Activated CD4-positive, alpha-beta T cell treated with anti-CD3 and anti-CD28 coated beads, Interleukin-10, Interleukin-2, amounts not matched to agents 100 ng/mL and 50 ng/mL, durations not matched to agents 16 hours and 8 hours (primary cell): ENCODE data around the gene H2AZ2.
"Not testable (repeated sequence)": the region's sequence is repeated elsewhere in the genome, so short reads cannot be mapped to it uniquely, and the experiment has no call there.

Source experiments
- DNase-seq: peaks from one replicate; pipeline ENCODE4 v3.0.0-alpha.2; 2020

Gene H2AZ2

GRCh38 chr7:44847920-44848634 is at the start of gene H2AZ2:
Gene H2AZ2, minus strand, starts transcription at chr7:44848087. Its CDS starts 116 bp downstream, at chr7:44847971.
- DNase-seq: peak; percentile 100

- DNase-seq: no peak
Observed at GRCh38 chr7:44897309-44897708, 49.4 kb upstream of the H2AZ2 start.

DNA sequence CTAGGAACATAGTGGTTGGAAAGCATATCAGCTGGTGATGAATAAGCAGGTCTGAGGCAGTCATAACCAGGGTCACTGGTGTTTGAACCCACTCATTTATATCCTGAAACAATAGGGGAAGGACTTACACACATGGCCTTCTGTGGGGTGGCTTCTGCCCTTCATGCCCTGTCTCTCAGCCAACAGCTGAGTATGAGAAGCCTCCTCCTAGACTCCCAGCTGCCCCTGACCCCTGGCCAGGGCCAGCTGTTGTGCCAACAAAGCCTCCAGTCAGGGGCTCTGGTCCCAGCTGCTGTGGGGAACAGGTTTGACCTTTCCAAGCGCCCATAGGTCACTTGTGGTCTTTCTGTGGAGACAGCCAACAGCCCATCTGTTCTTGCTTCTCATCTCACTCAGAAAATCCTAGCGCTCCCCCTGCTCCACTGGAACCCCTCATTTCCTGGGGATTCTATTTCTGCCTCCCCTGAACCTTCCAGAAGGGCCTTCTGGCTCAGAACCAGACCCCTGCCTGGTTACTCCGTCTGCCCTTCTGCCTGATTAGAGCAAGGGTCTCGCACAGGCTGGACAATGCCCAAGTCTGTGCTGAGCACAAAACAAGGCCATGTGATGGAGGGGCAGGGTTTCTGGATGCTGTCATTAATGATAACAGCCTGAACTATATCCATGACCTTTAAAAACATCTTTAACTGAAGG is 47.1 kb upstream of the H2AZ2 start:
- no peak for DNase-seq

DNA sequence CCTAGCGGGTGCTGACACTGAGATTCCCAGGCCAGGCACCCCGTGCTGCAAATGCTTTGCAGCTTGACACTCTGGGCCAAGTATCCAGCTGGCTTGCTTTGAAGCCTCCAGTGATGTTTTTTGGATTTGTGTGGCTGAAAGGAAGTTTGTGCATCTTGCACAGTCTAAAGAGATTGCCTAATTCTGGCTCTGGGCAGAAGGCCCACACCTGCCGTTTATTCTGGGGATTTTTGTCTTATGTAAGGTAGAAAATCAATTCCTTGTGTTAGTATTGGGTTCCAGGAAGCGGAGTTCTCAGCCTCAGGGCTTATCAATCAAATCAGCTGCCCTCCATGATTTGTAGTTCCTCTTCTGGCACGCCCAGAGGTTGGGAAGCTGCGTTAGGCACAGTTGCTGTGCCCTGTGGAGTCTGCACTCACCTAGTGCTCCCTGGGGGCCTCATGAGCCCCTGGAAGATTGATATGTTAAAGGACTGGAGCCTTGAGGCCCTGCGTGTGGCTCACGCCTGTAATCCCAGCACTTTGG is 45.9 kb upstream of the H2AZ2 start:
- DNase-seq: no peak

DNA sequence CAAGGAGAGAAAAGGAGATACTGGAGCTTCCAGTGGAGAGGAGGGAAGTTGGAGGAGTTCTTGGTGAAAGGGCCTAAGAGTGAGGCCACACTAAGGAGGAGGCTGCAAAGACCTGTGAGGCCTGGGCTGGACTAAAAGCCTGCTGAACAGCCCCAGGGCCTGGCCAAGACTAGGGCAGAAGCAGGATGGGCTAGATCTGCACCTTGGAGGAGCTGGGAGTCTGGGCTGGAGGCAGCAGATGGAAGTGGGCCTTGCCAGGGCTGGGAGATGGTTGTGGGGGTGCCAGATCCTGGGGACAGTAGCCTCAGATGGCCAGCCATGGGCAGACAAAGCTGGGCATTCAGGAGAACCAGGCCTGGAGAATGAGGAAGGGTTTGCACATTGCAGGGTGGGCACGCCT is 43.9 kb upstream of the H2AZ2 start:
- no peak for DNase-seq

- DNase-seq: peak; percentile 38
Observed at GRCh38 chr7:44891372-44891771, 43.5 kb upstream of the H2AZ2 start.

DNA sequence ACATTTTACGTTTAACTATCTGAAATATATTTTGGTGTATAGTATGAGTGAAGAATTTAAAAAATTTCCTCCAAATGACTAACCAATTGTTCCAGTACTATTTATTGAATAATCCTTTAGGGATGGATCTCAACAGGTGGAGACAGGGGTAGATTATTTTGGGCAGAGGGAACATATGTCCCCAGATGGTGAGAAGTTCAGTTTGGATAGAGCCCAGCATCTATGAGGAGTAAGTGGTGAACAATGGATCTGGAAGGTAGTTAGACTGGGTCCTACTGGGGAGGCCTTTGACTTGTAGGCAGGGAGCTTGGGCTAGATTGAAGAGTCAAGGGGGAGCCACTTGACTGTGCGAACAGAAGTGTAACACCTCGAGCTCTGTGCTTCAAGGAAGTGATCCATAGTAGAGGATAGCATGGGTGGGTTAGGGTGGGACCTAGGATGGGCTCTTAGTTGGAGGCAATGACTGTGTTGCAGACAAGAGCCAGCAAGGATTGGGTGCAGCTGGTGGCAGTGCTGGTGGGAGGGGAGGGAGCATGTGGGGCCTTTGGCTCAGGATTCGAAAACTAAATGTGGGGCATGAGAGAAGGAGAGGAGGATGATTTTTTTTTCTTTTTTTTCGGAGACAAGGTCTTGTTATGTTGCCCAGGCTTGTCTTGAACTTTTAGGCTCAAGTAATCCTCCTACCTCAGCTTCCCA is 41.3 kb upstream of the H2AZ2 start:
- DNase-seq: no peak

DNA sequence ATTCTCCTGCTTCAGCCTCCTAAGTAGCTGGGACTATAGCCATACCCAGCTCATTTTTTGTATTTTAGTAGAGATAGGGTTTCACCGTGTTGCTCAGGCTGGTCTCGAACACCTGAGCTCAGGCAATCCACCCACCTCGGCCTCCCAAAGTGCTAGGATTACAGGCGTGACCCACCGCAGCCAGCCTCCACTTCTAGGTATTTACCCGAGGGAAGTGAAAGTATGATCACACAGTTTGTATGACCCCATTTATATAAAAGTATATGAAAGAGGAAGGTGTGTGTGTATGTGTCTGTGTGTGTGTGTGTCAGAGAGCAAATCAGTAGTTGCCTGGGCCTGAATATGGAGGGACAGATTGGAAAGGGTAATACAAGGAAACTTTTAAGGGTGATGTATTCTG is 39.4 kb upstream of the H2AZ2 start:
- no peak for DNase-seq

DNA sequence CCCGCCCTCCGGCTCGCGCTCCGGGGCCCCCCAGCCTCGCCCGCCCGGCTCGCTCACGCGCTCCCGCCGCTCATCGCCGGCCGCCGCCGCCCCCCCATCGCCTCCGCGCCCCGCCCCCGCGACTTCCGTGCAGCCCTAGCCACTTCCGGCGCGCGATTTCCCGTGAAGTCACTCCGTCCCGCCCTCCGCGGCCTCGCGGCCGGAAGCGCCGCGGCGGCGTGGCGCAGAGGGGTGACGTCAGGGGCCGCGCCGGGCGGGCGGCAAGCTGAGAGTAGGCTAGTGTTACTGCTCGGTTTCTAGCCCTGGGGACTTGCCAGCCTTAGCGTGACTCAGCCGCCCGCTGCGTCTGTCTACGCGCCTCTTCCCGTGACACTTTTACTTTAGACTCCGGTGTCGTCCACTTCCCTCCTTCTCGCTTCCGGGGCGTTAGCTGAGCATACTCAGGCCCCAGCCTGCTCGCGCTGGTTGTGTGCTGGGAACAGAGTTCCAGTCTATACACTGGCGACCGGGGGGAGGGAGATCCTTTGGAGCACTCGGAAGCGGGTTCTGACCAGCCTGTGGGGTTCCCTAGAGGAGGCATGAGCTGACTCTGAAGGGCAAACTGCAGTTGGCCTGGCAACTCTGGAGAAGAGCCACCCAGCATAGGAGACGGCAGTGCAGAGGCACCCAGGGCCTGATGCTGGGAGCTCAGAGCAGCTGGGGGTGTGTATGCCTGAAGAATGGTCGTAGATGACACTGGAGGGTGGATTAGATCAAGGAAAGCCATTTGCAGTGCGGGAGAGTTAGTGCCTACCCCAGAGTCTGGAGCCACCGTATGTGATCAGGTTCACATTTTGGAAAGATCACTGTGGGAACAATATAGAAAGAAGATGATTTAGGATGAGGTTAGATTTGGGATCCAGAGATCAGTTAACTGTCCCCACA is 37.8 kb upstream of the H2AZ2 start, which contains the start of gene PURB:
Gene PURB (minus strand): TSS at position 137 of the 924 bp plus-strand sequence. CDS start 182 bp downstream, outside the sequence.
- peak; percentile 97 for DNase-seq

- peak; percentile 54 for DNase-seq
Observed at GRCh38 chr7:44884621-44885393, 36.9 kb upstream of the H2AZ2 start.

DNA sequence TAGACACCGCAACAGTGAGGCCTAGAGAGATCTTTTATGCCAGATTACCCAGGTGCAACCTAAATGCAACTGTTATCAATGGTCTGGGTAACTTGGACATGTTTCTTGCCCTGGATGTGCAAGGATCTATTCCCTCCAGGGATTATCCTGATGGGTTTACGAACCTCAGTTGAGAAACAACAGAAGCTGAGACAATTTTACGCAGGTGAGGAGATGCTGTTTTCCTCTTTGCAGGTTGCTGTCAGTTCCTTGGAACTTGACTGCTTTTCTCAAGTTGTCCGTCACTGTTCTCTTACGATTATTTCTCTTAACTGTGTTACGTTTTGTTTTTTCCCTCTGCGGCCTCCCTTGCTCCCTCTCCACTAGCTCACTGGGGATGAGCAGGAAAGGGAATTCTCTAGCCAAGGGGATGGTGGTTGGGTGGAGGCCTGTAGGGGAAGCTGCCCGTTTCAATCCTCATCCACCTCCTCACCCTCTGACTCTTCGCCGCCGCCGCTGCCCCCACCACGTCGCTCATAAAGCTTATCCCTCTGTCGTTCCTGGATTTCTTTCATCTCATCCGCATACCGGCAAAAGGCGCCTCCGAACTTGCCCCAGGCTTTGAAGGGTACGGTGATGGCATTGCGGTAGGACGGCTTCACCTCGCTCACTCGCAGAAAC is 36.2 kb upstream of the H2AZ2 start:
- no peak for DNase-seq

- no peak for DNase-seq
Observed at GRCh38 chr7:44882899-44883298, 35.0 kb upstream of the H2AZ2 start.

GRCh38 chr7:44881610-44882009 is 33.7 kb upstream of the H2AZ2 start:
- peak; percentile 54 for DNase-seq

DNA sequence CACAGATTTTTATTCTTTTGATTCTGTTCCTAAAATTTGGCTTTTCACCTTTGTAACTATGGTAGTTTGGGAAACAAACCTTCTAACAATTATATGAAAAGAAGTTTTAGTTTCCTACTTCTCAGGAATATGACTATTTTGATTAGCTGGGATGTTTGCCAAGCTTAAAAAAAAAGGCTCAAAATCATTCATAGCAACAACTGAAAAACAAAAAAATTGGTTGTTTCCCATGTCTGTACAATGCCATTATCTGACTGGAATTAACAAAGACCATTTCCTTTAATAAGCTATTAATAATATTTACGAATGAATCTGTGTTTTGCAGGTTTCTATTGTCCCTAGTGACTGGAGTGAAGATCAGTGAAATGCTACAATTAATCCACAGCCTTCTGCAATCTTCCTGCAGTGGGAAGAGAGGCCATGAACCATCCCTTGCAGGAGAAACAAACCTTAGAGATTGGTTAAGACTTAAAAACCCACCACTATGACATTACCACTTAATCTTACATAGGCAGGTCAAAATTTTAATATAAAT is 33.2 kb upstream of the H2AZ2 start:
- DNase-seq: no peak

DNA sequence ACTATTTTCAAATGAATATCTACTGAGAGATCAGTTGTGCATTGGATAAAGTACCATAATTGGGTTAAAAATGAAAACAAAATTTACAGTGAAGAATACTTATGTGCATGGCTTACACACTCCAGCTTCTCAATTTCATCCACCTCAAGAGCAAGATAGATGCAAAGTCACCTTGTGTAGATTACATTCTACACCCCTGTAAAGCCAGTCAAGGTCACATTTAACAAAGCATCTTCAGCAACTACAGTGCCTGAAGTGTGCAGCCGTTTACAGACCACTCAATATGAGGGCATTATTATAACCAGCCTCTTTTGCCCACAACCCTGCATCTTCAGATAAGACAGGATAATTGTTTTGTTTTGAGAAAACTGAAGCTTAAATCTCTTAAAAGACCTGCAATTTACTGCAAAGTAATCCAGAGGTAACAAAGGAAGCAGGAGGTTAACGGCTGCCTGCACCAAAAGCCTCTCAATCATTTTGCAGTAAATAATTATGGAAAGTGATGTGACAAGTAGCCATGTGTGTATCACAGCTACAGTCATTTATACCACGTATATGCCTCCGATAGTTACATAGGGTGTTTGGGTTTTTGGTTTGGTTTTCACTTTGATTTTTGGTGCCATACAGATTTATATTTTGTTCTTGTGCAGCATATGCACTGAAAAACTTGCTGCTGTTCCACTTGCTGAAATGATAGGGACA is 32.6 kb upstream of the H2AZ2 start:
- DNase-seq: no peak

DNA sequence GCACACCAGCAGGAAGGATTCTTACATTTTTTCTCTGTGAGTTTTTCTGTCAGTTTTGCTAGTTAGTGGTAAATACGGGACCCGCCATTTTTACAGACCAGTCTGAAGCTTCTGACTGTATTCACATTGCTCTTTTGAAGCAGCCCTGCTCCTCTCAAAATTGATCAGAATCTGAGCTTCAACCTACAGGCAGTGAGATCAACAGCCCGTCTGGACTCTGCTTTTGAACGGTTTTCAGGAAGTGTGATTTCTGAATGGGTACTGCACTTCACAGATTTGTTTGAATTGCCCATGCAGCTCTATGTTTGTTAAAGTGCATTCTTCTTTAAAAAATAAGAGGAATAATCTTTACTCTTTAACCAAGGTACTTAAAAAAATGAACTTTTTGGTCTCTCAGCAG is 28.5 kb upstream of the H2AZ2 start:
- no peak for DNase-seq

GRCh38 chr7:44875241-44875640 is 27.4 kb upstream of the H2AZ2 start:
- DNase-seq: no peak

- DNase-seq: no peak
Observed at GRCh38 chr7:44872787-44873186, 24.9 kb upstream of the H2AZ2 start.

- DNase-seq: not testable (repeated sequence)
Observed at GRCh38 chr7:44871918-44872317, 24.0 kb upstream of the H2AZ2 start.

DNA sequence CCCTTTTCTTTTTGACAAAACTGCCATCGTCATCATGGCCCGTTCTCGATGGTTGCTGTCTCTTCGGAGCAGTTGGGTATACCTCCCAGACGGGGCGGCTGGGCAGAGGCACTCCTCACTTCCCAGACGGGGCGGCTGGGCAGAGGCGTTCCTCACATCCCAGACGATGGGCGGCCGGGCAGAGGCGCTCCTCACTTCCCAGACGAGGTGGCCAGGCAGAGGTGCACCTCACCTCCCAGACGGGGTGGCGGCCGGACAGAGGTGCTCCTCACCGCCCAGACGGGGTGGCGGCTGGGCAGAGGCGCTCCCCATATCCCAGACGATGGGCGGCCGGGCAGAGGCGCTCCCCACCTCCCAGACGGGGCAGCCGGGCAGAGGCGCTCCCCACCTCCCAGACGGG is 22.9 kb upstream of the H2AZ2 start:
- not testable (repeated sequence) for DNase-seq
